Measurements from ENCODE around the gene ZCCHC24. TPM values are rescaled to one million over a fixed set of nuclear protein-coding genes. Genes with fewer than 3 reads are reported as not detected.
A peak's percentile ranks its signal among the peaks of the same experiment; 100 is the strongest.

ZCCHC24 gene
- total and polyA plus RNA-seq, 2 donors from 2014 or later, result 8.4 to 21.3 TPM

- TF ChIP-seq CTCF (IDR thresholded peaks at IDR 0.05; ENCODE audit: borderline replicate concordance, extremely low read depth, insufficient read depth), result no peak
- DNase-seq, result peak in 1 of 5 donors; percentile 36
- Histone ChIP-seq H3K27ac (ENCODE audit: low read depth in 2 of 2, low read length in 2 of 2) (no peak overlapping the region), H3K9me3 (ENCODE audit: control insufficient read depth in 2 of 3, insufficient read depth in 1 of 3, low read length in 3 of 3) (no peaks in the 10 kb centered on the region), H3K4me3 (ENCODE audit: low read length in 3 of 3) (no peak overlapping the region), H3K4me1 (ENCODE audit: control insufficient read depth in 2 of 3, insufficient read depth in 2 of 3, low read depth in 1 of 3, low read length in 3 of 3) (peaks cover 0 to 2% (median 0%) of the 10 kb centered on the region in 3 donors), H3K9ac (ENCODE audit: low read length in 3 of 3) (no peak overlapping the region), H3K27me3 (ENCODE audit: control insufficient read depth, insufficient read depth, low read length) (no peaks in the 10 kb centered on the region), H3K36me3 (ENCODE audit: control insufficient read depth in 2 of 3, insufficient read depth in 3 of 3, low read length in 3 of 3) (no peaks in the 10 kb centered on the region)
- no peak for FAIRE-seq
- intact Hi-C loops (cut with DNase I), result no loop called here
Measured at GRCh38 chr10:79468841-79469585, 23.6 kb upstream of the ZCCHC24 start.

GRCh38 chr10:79468015-79468560 is 22.7 kb upstream of the ZCCHC24 start:
- no peak overlapping the region for H3K4me3 ChIP-seq (ENCODE audit: low read length in 3 of 3)
- H3K4me1 ChIP-seq (ENCODE audit: control insufficient read depth in 2 of 3, insufficient read depth in 2 of 3, low read depth in 1 of 3, low read length in 3 of 3), result peaks cover 0 to 4% (median 0%) of the 10 kb centered on the region in 3 donors
- H3K36me3 ChIP-seq (ENCODE audit: control insufficient read depth in 2 of 3, insufficient read depth in 3 of 3, low read length in 3 of 3), result no peaks in the 10 kb centered on the region
- TF ChIP-seq CTCF (IDR thresholded peaks at IDR 0.05; ENCODE audit: borderline replicate concordance, extremely low read depth, insufficient read depth), result no peak
- DNase-seq, result no peak
- intact Hi-C loops (cut with DNase I), result no loop called here
- H3K27me3 ChIP-seq (ENCODE audit: control insufficient read depth, insufficient read depth, low read length), result no peaks in the 10 kb centered on the region
- H3K27ac ChIP-seq (ENCODE audit: low read depth in 2 of 2, low read length in 2 of 2), result no peak overlapping the region
- no peak overlapping the region for H3K9ac ChIP-seq (ENCODE audit: low read length in 3 of 3)
- no peaks in the 10 kb centered on the region for H3K9me3 ChIP-seq (ENCODE audit: control insufficient read depth in 2 of 3, insufficient read depth in 1 of 3, low read length in 3 of 3)
- FAIRE-seq, result no peak

- intact Hi-C loops (cut with DNase I), result no loop called here
Measured at GRCh38 chr10:79465341-79465740, 19.9 kb upstream of the ZCCHC24 start.

More at GRCh38 chr10:79465341-79465740, 19.9 kb upstream of the ZCCHC24 start:
- Histone ChIP-seq H3K27ac (ENCODE audit: low read depth in 2 of 2, low read length in 2 of 2) (no peak overlapping the region), H3K4me1 (ENCODE audit: control insufficient read depth in 2 of 3, insufficient read depth in 2 of 3, low read depth in 1 of 3, low read length in 3 of 3) (peaks cover 0 to 4% (median 0%) of the 10 kb centered on the region in 3 donors), H3K9me3 (ENCODE audit: control insufficient read depth in 2 of 3, insufficient read depth in 1 of 3, low read length in 3 of 3) (no peaks in the 10 kb centered on the region), H3K36me3 (ENCODE audit: control insufficient read depth in 2 of 3, insufficient read depth in 3 of 3, low read length in 3 of 3) (no peaks in the 10 kb centered on the region), H3K9ac (ENCODE audit: low read length in 3 of 3) (no peak overlapping the region), H3K27me3 (ENCODE audit: control insufficient read depth, insufficient read depth, low read length) (no peaks in the 10 kb centered on the region), H3K4me3 (ENCODE audit: low read length in 3 of 3) (no peak overlapping the region)
- no peak for DNase-seq
- no peak for TF ChIP-seq CTCF (IDR thresholded peaks at IDR 0.05; ENCODE audit: borderline replicate concordance, extremely low read depth, insufficient read depth)
- FAIRE-seq, result no peak

Measured in kidney (tissue), 14 donors.